Measurements from ENCODE around the gene CELF4. TPM values are rescaled to one million over a fixed set of nuclear protein-coding genes. Genes with fewer than 3 reads are reported as not detected.

The CELF4 gene
- polyA plus RNA-seq, 1 donor (not counting 4 experiments of a cell fraction or from before 2014, with no cell fraction given): not detected

DNA sequence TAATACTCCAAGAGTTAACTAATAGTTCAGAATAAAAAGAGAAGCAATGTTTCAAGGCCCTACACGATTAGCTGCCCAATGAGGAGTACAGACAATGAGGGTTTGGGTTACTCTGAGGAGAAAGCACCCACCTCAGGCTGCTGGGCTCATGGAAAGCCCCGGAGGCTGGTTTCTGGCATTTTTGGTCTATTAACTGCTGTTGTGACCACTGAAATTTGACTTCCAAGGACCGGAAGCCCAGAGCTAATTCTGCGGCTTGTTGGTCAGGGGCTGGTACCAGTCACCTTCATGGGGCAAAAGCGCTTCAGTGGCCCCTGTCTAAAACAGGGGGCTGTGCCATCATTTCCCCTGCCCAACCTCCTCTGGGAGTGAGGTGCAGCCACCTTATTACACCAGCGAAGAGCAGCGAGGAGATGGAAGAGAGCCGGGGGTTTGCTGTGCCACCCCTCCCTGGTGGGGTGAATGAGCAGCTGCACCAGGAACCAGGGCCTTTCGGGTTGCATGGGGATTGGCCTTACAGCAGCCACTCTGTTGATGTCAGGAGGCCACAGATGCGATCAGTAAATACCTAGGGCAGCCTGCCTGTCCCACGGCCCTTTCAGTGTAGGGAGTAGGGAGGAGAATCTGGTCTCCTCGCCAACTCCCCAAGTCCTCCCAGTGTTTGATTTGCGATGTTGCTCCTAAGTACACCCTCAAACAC is 131.3 kb downstream of the CELF4 start:
- no peaks in the 10 kb centered on the region for H4K20me1 ChIP-seq (ENCODE audit: control insufficient read depth, extremely low read depth, insufficient read depth, low read length)
- no peak overlapping the region for H3K4me2 ChIP-seq (ENCODE audit: control insufficient read depth, extremely low read depth, insufficient read depth, low read depth, low read length)
- no peak overlapping the region for H3K9ac ChIP-seq (ENCODE audit: control insufficient read depth, extremely low read depth, insufficient read depth, low read length)
- no peaks in the 10 kb centered on the region for H3K36me3 ChIP-seq (ENCODE audit: control insufficient read depth in 2 of 2, extremely low read depth in 1 of 2, insufficient read depth in 2 of 2, low read length in 2 of 2)
- H3K4me3 ChIP-seq (ENCODE audit: control insufficient read depth in 2 of 3, extremely low read depth in 1 of 3, insufficient read depth in 2 of 3, low read depth in 1 of 3, low read length in 3 of 3): no peak overlapping the region
- DNase-seq (ENCODE audit: low read depth, low spot score): no peak
- no peak overlapping the region for H2AFZ ChIP-seq (ENCODE audit: control insufficient read depth, low read length)
- no peaks in the 10 kb centered on the region for H3K27me3 ChIP-seq (ENCODE audit: control insufficient read depth, extremely low read depth, insufficient read depth, low read length)
- dilution Hi-C loops (cut with MboI; ENCODE audit: extremely low pct_ligation_motif_present, low sequenced_read_pairs): no loop called here
- TF ChIP-seq, protein P1, sequence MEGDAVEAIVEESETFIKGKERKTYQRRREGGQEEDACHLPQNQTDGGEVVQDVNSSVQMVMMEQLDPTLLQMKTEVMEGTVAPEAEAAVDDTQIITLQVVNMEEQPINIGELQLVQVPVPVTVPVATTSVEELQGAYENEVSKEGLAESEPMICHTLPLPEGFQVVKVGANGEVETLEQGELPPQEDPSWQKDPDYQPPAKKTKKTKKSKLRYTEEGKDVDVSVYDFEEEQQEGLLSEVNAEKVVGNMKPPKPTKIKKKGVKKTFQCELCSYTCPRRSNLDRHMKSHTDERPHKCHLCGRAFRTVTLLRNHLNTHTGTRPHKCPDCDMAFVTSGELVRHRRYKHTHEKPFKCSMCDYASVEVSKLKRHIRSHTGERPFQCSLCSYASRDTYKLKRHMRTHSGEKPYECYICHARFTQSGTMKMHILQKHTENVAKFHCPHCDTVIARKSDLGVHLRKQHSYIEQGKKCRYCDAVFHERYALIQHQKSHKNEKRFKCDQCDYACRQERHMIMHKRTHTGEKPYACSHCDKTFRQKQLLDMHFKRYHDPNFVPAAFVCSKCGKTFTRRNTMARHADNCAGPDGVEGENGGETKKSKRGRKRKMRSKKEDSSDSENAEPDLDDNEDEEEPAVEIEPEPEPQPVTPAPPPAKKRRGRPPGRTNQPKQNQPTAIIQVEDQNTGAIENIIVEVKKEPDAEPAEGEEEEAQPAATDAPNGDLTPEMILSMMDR (optimal IDR thresholded peaks at IDR 0.05 in 1 of 3, IDR thresholded peaks at IDR 0.05 in 1 of 3, conservative IDR thresholded peaks at IDR 0.05 in 1 of 3; ENCODE audit: extremely low read depth in 1 of 3, insufficient read depth in 2 of 3, low read length in 3 of 3): no peak
- no peak for TF ChIP-seq EZH2 (IDR thresholded peaks at IDR 0.05; ENCODE audit: low read length)
- no peaks in the 10 kb centered on the region for H3K79me2 ChIP-seq (ENCODE audit: control insufficient read depth, insufficient read depth, low read length)
- FAIRE-seq: no peak
- H3K9me1 ChIP-seq (ENCODE audit: control insufficient read depth, extremely low read depth, insufficient read depth, low read length): no peaks in the 10 kb centered on the region
- peaks cover 11% of the 10 kb centered on the region for H3K4me1 ChIP-seq (ENCODE audit: control insufficient read depth, extremely low read depth, insufficient read depth, low read length)
- H3K9me3 ChIP-seq (ENCODE audit: control insufficient read depth, low read depth, low read length): no peaks in the 10 kb centered on the region
- no peak overlapping the region for H3K27ac ChIP-seq (ENCODE audit: control insufficient read depth, insufficient read depth, low read length)

DNA sequence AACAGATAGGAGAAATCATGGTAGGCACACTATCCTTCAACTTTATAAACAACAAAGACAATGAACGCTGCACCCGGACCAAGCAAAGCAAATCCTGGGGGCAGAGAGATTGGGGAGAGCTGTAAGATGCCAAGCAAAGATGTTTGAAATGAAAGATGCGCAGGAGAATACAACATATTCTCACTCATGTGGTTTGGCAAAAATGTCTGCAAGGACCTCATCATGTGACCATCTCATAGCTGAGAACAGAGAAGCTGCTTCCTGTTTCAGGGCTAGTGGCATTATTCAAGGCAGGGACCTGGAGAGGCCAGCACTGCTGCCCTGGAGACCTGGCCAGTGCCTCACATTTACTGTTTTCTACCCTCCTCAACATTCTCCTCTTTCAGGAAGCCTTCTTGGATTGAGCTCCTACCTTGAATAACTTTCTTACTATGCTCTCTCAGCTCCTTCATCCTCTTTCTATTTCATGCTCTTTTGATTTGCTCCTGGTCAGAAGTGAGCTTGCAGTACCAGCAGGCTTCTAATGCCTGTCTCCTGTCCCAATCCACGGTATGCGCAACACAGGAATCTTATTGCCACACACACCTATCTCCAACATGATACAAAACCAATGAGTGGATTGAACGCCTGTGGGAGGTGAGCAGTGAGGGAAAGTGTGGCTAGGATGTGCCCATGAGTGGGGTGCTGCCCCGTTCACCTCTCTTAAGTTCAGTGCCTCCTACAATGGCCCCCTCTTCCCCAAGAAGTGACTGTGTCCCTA is 133.0 kb downstream of the CELF4 start:
- no peak overlapping the region for H3K4me2 ChIP-seq (ENCODE audit: control insufficient read depth, extremely low read depth, insufficient read depth, low read depth, low read length)
- H2AFZ ChIP-seq (ENCODE audit: control insufficient read depth, low read length): no peak overlapping the region
- no peak for DNase-seq (ENCODE audit: low read depth, low spot score)
- no peak overlapping the region for H3K27ac ChIP-seq (ENCODE audit: control insufficient read depth, insufficient read depth, low read length)
- H3K9me3 ChIP-seq (ENCODE audit: control insufficient read depth, low read depth, low read length): no peaks in the 10 kb centered on the region
- no peaks in the 10 kb centered on the region for H3K36me3 ChIP-seq (ENCODE audit: control insufficient read depth in 2 of 2, extremely low read depth in 1 of 2, insufficient read depth in 2 of 2, low read length in 2 of 2)
- no peaks in the 10 kb centered on the region for H3K79me2 ChIP-seq (ENCODE audit: control insufficient read depth, insufficient read depth, low read length)
- dilution Hi-C loops (cut with MboI; ENCODE audit: extremely low pct_ligation_motif_present, low sequenced_read_pairs): no loop called here
- H3K4me3 ChIP-seq (ENCODE audit: control insufficient read depth in 2 of 3, extremely low read depth in 1 of 3, insufficient read depth in 2 of 3, low read depth in 1 of 3, low read length in 3 of 3): no peak overlapping the region
- peaks cover 11% of the 10 kb centered on the region for H3K4me1 ChIP-seq (ENCODE audit: control insufficient read depth, extremely low read depth, insufficient read depth, low read length)
- no peak overlapping the region for H3K9ac ChIP-seq (ENCODE audit: control insufficient read depth, extremely low read depth, insufficient read depth, low read length)
- TF ChIP-seq, protein P1 (optimal IDR thresholded peaks at IDR 0.05 in 1 of 3, IDR thresholded peaks at IDR 0.05 in 1 of 3, conservative IDR thresholded peaks at IDR 0.05 in 1 of 3; ENCODE audit: extremely low read depth in 1 of 3, insufficient read depth in 2 of 3, low read length in 3 of 3): no peak
- no peak for TF ChIP-seq EZH2 (IDR thresholded peaks at IDR 0.05; ENCODE audit: low read length)
- H4K20me1 ChIP-seq (ENCODE audit: control insufficient read depth, extremely low read depth, insufficient read depth, low read length): no peaks in the 10 kb centered on the region
- no peaks in the 10 kb centered on the region for H3K27me3 ChIP-seq (ENCODE audit: control insufficient read depth, extremely low read depth, insufficient read depth, low read length)
- H3K9me1 ChIP-seq (ENCODE audit: control insufficient read depth, extremely low read depth, insufficient read depth, low read length): no peaks in the 10 kb centered on the region
- no peak for FAIRE-seq

All from keratinocyte (primary cell).